ENCODE measurements around the gene DPEP2NB.

The DPEP2NB gene

GRCh38 chr16:67990018-67990386 is 25.7 kb downstream of the DPEP2NB start:
- Histone ChIP-seq H2BK15ac (ENCODE audit: low read length) (no peak overlapping the region), H3K4ac (ENCODE audit: low read length) (no peak overlapping the region), H2AK5ac (ENCODE audit: low read depth, low read length) (peak overlapping the region; percentile 63), H3K36me3 (replicated peaks in 1 of 2; ENCODE audit: control insufficient read depth in 2 of 2, insufficient read depth in 2 of 2, low read length in 2 of 2) (no peaks in the 10 kb centered on the region), H3K23ac (ENCODE audit: low read depth, low read length, poor library complexity) (no peak overlapping the region), H3K18ac (ENCODE audit: low read length) (no peak overlapping the region), H4K91ac (ENCODE audit: low read depth, low read length, poor library complexity) (no peak overlapping the region), H4K8ac (ENCODE audit: low read depth, low read length) (no peak overlapping the region), H2BK5ac (ENCODE audit: low read length) (no peak overlapping the region), H3K4me2 (ENCODE audit: insufficient read depth, low read length, poor library complexity, severe bottlenecking) (no peak overlapping the region), H3K4me3 (ENCODE audit: low read length in 2 of 2) (no peak overlapping the region), H3K27me3 (ENCODE audit: control insufficient read depth in 3 of 3, insufficient read depth in 3 of 3, low read depth in 1 of 3, low read length in 3 of 3) (peaks cover 0 to 36% (median 7%) of the 10 kb centered on the region in 3 experiments), H3K79me1 (ENCODE audit: low read depth, low read length) (peaks cover 2% of the 10 kb centered on the region), H2BK12ac (ENCODE audit: low read length) (no peak overlapping the region), H2BK120ac (ENCODE audit: low read depth, low read length) (no peak overlapping the region), H3K9me3 (replicated peaks in 1 of 2; ENCODE audit: control insufficient read depth in 2 of 2, insufficient read depth in 1 of 2, low read depth in 1 of 2, low read length in 2 of 2) (peaks cover 0 to 5% of the 10 kb centered on the region in 2 donors), H3K14ac (ENCODE audit: low read length) (no peak overlapping the region), H3K9ac (ENCODE audit: low read depth, low read length, poor library complexity) (no peak overlapping the region), H3K27ac (replicated peaks; ENCODE audit: low read length) (no peak overlapping the region), H3K4me1 (ENCODE audit: control insufficient read depth in 2 of 2, insufficient read depth in 1 of 2, low read depth in 1 of 2, low read length in 2 of 2) (peaks cover 1 to 3% of the 10 kb centered on the region in 2 donors), H2AFZ (ENCODE audit: low read length) (no peak overlapping the region)
- no CpG with 5 or more reads among the region's 6 CpGs for WGBS, 2 donors (ENCODE audit: extremely low coverage in 2 of 2, insufficient read length in 2 of 2, insufficient replicate concordance in 1 of 2)
- no peak for DNase-seq (ENCODE audit: low spot score)

- Histone ChIP-seq H3K4me1 (ENCODE audit: control insufficient read depth in 2 of 2, insufficient read depth in 1 of 2, low read depth in 1 of 2, low read length in 2 of 2) (peaks cover 3 to 4% of the 10 kb centered on the region in 2 donors), H2BK12ac (ENCODE audit: low read length) (no peak overlapping the region), H2BK120ac (ENCODE audit: low read depth, low read length) (no peak overlapping the region), H4K8ac (ENCODE audit: low read depth, low read length) (no peak overlapping the region), H3K4ac (ENCODE audit: low read length) (no peak overlapping the region), H3K4me2 (ENCODE audit: insufficient read depth, low read length, poor library complexity, severe bottlenecking) (no peak overlapping the region), H4K91ac (ENCODE audit: low read depth, low read length, poor library complexity) (no peak overlapping the region), H3K79me1 (ENCODE audit: low read depth, low read length) (peaks cover 2% of the 10 kb centered on the region), H3K4me3 (ENCODE audit: low read length in 2 of 2) (peak overlapping the region in 1 of 2 donors; percentile 39), H3K36me3 (replicated peaks in 1 of 2; ENCODE audit: control insufficient read depth in 2 of 2, insufficient read depth in 2 of 2, low read length in 2 of 2) (no peaks in the 10 kb centered on the region), H3K23ac (ENCODE audit: low read depth, low read length, poor library complexity) (no peak overlapping the region), H2AK5ac (ENCODE audit: low read depth, low read length) (no peak overlapping the region), H2BK5ac (ENCODE audit: low read length) (no peak overlapping the region), H3K9me3 (replicated peaks in 1 of 2; ENCODE audit: control insufficient read depth in 2 of 2, insufficient read depth in 1 of 2, low read depth in 1 of 2, low read length in 2 of 2) (peaks cover 0 to 5% of the 10 kb centered on the region in 2 donors), H2AFZ (ENCODE audit: low read length) (no peak overlapping the region), H3K27ac (replicated peaks; ENCODE audit: low read length) (no peak overlapping the region), H3K27me3 (ENCODE audit: control insufficient read depth in 3 of 3, insufficient read depth in 3 of 3, low read depth in 1 of 3, low read length in 3 of 3) (peaks cover 0 to 36% (median 7%) of the 10 kb centered on the region in 3 experiments), H2BK15ac (ENCODE audit: low read length) (no peak overlapping the region), H3K18ac (ENCODE audit: low read length) (no peak overlapping the region), H3K9ac (ENCODE audit: low read depth, low read length, poor library complexity) (peak overlapping the region; percentile 47), H3K14ac (ENCODE audit: low read length) (peak overlapping the region; percentile 78)
- WGBS, 2 donors (ENCODE audit: extremely low coverage in 2 of 2, insufficient read length in 2 of 2, insufficient replicate concordance in 1 of 2) = no CpG with 5 or more reads among the region's 8 CpGs
- DNase-seq (ENCODE audit: low spot score) = no peak
Observed at GRCh38 chr16:67989322-67990017, 26.2 kb downstream of the DPEP2NB start.

GRCh38 chr16:67988675-67989074 is 27.0 kb downstream of the DPEP2NB start:
- Histone ChIP-seq H2AFZ (ENCODE audit: low read length) (no peak overlapping the region), H3K27me3 (ENCODE audit: control insufficient read depth in 3 of 3, insufficient read depth in 3 of 3, low read depth in 1 of 3, low read length in 3 of 3) (peaks cover 0 to 36% (median 7%) of the 10 kb centered on the region in 3 experiments), H2BK12ac (ENCODE audit: low read length) (no peak overlapping the region), H3K14ac (ENCODE audit: low read length) (no peak overlapping the region), H4K91ac (ENCODE audit: low read depth, low read length, poor library complexity) (no peak overlapping the region), H2AK5ac (ENCODE audit: low read depth, low read length) (no peak overlapping the region), H2BK120ac (ENCODE audit: low read depth, low read length) (no peak overlapping the region), H3K4me3 (ENCODE audit: low read length in 2 of 2) (no peak overlapping the region), H3K9ac (ENCODE audit: low read depth, low read length, poor library complexity) (no peak overlapping the region), H3K9me3 (replicated peaks in 1 of 2; ENCODE audit: control insufficient read depth in 2 of 2, insufficient read depth in 1 of 2, low read depth in 1 of 2, low read length in 2 of 2) (peaks cover 0 to 5% of the 10 kb centered on the region in 2 donors), H3K27ac (replicated peaks; ENCODE audit: low read length) (no peak overlapping the region), H2BK5ac (ENCODE audit: low read length) (no peak overlapping the region), H3K4me2 (ENCODE audit: insufficient read depth, low read length, poor library complexity, severe bottlenecking) (no peak overlapping the region), H3K23ac (ENCODE audit: low read depth, low read length, poor library complexity) (no peak overlapping the region), H3K4ac (ENCODE audit: low read length) (no peak overlapping the region), H3K4me1 (ENCODE audit: control insufficient read depth in 2 of 2, insufficient read depth in 1 of 2, low read depth in 1 of 2, low read length in 2 of 2) (peaks cover 3 to 4% of the 10 kb centered on the region in 2 donors), H4K8ac (ENCODE audit: low read depth, low read length) (no peak overlapping the region), H3K18ac (ENCODE audit: low read length) (no peak overlapping the region), H2BK15ac (ENCODE audit: low read length) (no peak overlapping the region), H3K36me3 (replicated peaks in 1 of 2; ENCODE audit: control insufficient read depth in 2 of 2, insufficient read depth in 2 of 2, low read length in 2 of 2) (no peaks in the 10 kb centered on the region), H3K79me1 (ENCODE audit: low read depth, low read length) (peaks cover 2% of the 10 kb centered on the region)
- no peak for DNase-seq (ENCODE audit: low spot score)
- no CpG with 5 or more reads among the region's 3 CpGs for WGBS, 2 donors (ENCODE audit: extremely low coverage in 2 of 2, insufficient read length in 2 of 2, insufficient replicate concordance in 1 of 2)

GRCh38 chr16:67987460-67988160 is 28.1 kb downstream of the DPEP2NB start:
- no peak overlapping the region for H2BK15ac ChIP-seq (ENCODE audit: low read length)
- no peak overlapping the region for H3K4me3 ChIP-seq (ENCODE audit: low read length in 2 of 2)
- H2AFZ ChIP-seq (ENCODE audit: low read length) = peak overlapping the region; percentile 12
- no peak overlapping the region for H3K4me2 ChIP-seq (ENCODE audit: insufficient read depth, low read length, poor library complexity, severe bottlenecking)
- H3K9me3 ChIP-seq (replicated peaks in 1 of 2; ENCODE audit: control insufficient read depth in 2 of 2, insufficient read depth in 1 of 2, low read depth in 1 of 2, low read length in 2 of 2) = peaks cover 0 to 4% of the 10 kb centered on the region in 2 donors
- H2BK12ac ChIP-seq (ENCODE audit: low read length) = no peak overlapping the region
- peaks cover 0 to 28% (median 3%) of the 10 kb centered on the region in 3 experiments for H3K27me3 ChIP-seq (ENCODE audit: control insufficient read depth in 3 of 3, insufficient read depth in 3 of 3, low read depth in 1 of 3, low read length in 3 of 3)
- WGBS, 2 donors (ENCODE audit: extremely low coverage in 2 of 2, insufficient read length in 2 of 2, insufficient replicate concordance in 1 of 2) = no CpG with 5 or more reads among the region's 11 CpGs
- no peak overlapping the region for H2AK5ac ChIP-seq (ENCODE audit: low read depth, low read length)
- H3K9ac ChIP-seq (ENCODE audit: low read depth, low read length, poor library complexity) = no peak overlapping the region
- H2BK120ac ChIP-seq (ENCODE audit: low read depth, low read length) = no peak overlapping the region
- no peak overlapping the region for H3K18ac ChIP-seq (ENCODE audit: low read length)
- H2BK5ac ChIP-seq (ENCODE audit: low read length) = no peak overlapping the region
- H3K27ac ChIP-seq (replicated peaks; ENCODE audit: low read length) = no peak overlapping the region
- no peak overlapping the region for H3K23ac ChIP-seq (ENCODE audit: low read depth, low read length, poor library complexity)
- no peak overlapping the region for H4K8ac ChIP-seq (ENCODE audit: low read depth, low read length)
- DNase-seq (ENCODE audit: low spot score) = no peak
- H3K36me3 ChIP-seq (replicated peaks in 1 of 2; ENCODE audit: control insufficient read depth in 2 of 2, insufficient read depth in 2 of 2, low read length in 2 of 2) = no peaks in the 10 kb centered on the region
- H3K4ac ChIP-seq (ENCODE audit: low read length) = no peak overlapping the region
- H3K4me1 ChIP-seq (ENCODE audit: control insufficient read depth in 2 of 2, insufficient read depth in 1 of 2, low read depth in 1 of 2, low read length in 2 of 2) = peaks cover 0 to 4% of the 10 kb centered on the region in 2 donors
- H4K91ac ChIP-seq (ENCODE audit: low read depth, low read length, poor library complexity) = no peak overlapping the region
- peaks cover 2% of the 10 kb centered on the region for H3K79me1 ChIP-seq (ENCODE audit: low read depth, low read length)
- no peak overlapping the region for H3K14ac ChIP-seq (ENCODE audit: low read length)
